Measurements from ENCODE around the gene WDFY3. TPM values are rescaled to one million over a fixed set of nuclear protein-coding genes. Genes with fewer than 3 reads are reported as not detected.

Gene WDFY3
- total and polyA plus RNA-seq, 3 experiments from 2014 or later: 0.53 to 0.85 TPM; not detected in 1

- ChIA-PET CTCF (no interaction called here), POLR2A (no interaction called here)
- H3K27ac Mint-ChIP-seq: no peak overlapping the region
- peaks cover 0 to 1% of the 10 kb centered on the region in 2 donors for H3K27me3 Mint-ChIP-seq
- no peaks in the 10 kb centered on the region for H3K4me1 Mint-ChIP-seq
- no peak overlapping the region for H3K4me3 Mint-ChIP-seq
- H3K27me3 ChIP-seq (ENCODE audit: insufficient read depth, low read length, poor library complexity, severe bottlenecking): no peaks in the 10 kb centered on the region
- H3K4me1 ChIP-seq (ENCODE audit: insufficient read depth, low read length): no peaks in the 10 kb centered on the region
- no peaks in the 10 kb centered on the region for H3K9me3 ChIP-seq (ENCODE audit: low read length)
- H3K4me3 ChIP-seq (ENCODE audit: low read length): no peak overlapping the region
- no peaks in the 10 kb centered on the region for H3K36me3 ChIP-seq (ENCODE audit: insufficient read depth, low read length)
- peaks cover 0 to 2% (median 0%) of the 10 kb centered on the region in 3 donors for H3K36me3 Mint-ChIP-seq
- no peak overlapping the region for H3K27ac ChIP-seq (ENCODE audit: low read depth, low read length)
- DNase-seq: no peak
- H3K9me3 Mint-ChIP-seq: no peaks in the 10 kb centered on the region
Observed at GRCh38 chr4:84648178-84648577, 318.3 kb downstream of the WDFY3 start.

- peaks cover 0 to 1% of the 10 kb centered on the region in 2 donors for H3K27me3 Mint-ChIP-seq
Observed at GRCh38 chr4:84647312-84647884, 319.1 kb downstream of the WDFY3 start.

DNA sequence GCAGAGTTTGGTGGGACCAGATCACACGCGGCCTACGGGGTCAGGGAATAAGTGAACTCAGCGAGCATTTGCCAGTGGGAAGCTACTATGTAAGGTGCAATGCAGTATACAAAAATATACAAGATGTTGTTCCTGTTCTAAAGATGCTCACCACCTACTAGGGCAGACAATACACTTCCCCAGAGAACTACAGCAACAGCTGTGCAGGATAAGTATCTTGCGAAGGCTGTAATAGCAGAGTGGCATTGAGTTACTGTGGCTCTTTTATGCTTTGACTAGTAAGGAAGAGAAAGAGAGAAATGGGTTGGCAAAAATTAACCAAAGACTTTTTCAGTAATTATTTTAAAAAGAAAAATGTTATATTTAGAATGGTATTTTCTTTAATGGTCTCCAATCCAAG is 322.4 kb downstream of the WDFY3 start:
- POLR2A ChIA-PET: no interaction called here
- H3K27ac ChIP-seq (ENCODE audit: low read depth, low read length): no peak overlapping the region
- peaks cover 0 to 2% (median 0%) of the 10 kb centered on the region in 3 donors for H3K36me3 Mint-ChIP-seq
- no peaks in the 10 kb centered on the region for H3K9me3 Mint-ChIP-seq
- no peaks in the 10 kb centered on the region for H3K4me1 ChIP-seq (ENCODE audit: insufficient read depth, low read length)
- no peak for DNase-seq
- no peaks in the 10 kb centered on the region for H3K36me3 ChIP-seq (ENCODE audit: insufficient read depth, low read length)
- H3K4me1 Mint-ChIP-seq: no peaks in the 10 kb centered on the region
- no peak overlapping the region for H3K27ac Mint-ChIP-seq
- CTCF ChIA-PET: no interaction called here
- no peak overlapping the region for H3K4me3 ChIP-seq (ENCODE audit: low read length)
- no peak overlapping the region for H3K4me3 Mint-ChIP-seq
- H3K27me3 Mint-ChIP-seq: peaks cover 0 to 1% of the 10 kb centered on the region in 2 donors
- no peaks in the 10 kb centered on the region for H3K27me3 ChIP-seq (ENCODE audit: insufficient read depth, low read length, poor library complexity, severe bottlenecking)
- no peaks in the 10 kb centered on the region for H3K9me3 ChIP-seq (ENCODE audit: low read length)

More at GRCh38 chr4:84647312-84647884, 319.1 kb downstream of the WDFY3 start:
- no peaks in the 10 kb centered on the region for H3K9me3 Mint-ChIP-seq
- H3K36me3 ChIP-seq (ENCODE audit: insufficient read depth, low read length): no peaks in the 10 kb centered on the region
- H3K36me3 Mint-ChIP-seq: peaks cover 0 to 2% (median 0%) of the 10 kb centered on the region in 3 donors
- no peaks in the 10 kb centered on the region for H3K4me1 Mint-ChIP-seq
- DNase-seq: no peak
- ChIA-PET POLR2A (no interaction called here), CTCF (no interaction called here)
- H3K4me1 ChIP-seq (ENCODE audit: insufficient read depth, low read length): no peaks in the 10 kb centered on the region
- no peak overlapping the region for H3K4me3 Mint-ChIP-seq
- no peak overlapping the region for H3K4me3 ChIP-seq (ENCODE audit: low read length)
- H3K27ac Mint-ChIP-seq: no peak overlapping the region
- no peaks in the 10 kb centered on the region for H3K27me3 ChIP-seq (ENCODE audit: insufficient read depth, low read length, poor library complexity, severe bottlenecking)
- H3K9me3 ChIP-seq (ENCODE audit: low read length): no peaks in the 10 kb centered on the region
- no peak overlapping the region for H3K27ac ChIP-seq (ENCODE audit: low read depth, low read length)

GRCh38 chr4:84639145-84639544 is 327.3 kb downstream of the WDFY3 start:
- Mint-ChIP-seq H3K9me3 (peaks cover 0 to 4% (median 0%) of the 10 kb centered on the region in 5 donors), H3K4me3 (no peak overlapping the region), H3K27me3 (no peaks in the 10 kb centered on the region), H3K27ac (no peak overlapping the region), H3K4me1 (no peaks in the 10 kb centered on the region), H3K36me3 (peaks cover 0 to 4% (median 1%) of the 10 kb centered on the region in 3 donors)
- Histone ChIP-seq H3K4me1 (ENCODE audit: insufficient read depth, low read length) (no peaks in the 10 kb centered on the region), H3K27me3 (ENCODE audit: insufficient read depth, low read length, poor library complexity, severe bottlenecking) (no peaks in the 10 kb centered on the region), H3K36me3 (ENCODE audit: insufficient read depth, low read length) (no peaks in the 10 kb centered on the region), H3K27ac (ENCODE audit: low read depth, low read length) (no peak overlapping the region), H3K9me3 (ENCODE audit: low read length) (no peaks in the 10 kb centered on the region), H3K4me3 (ENCODE audit: low read length) (no peak overlapping the region)
- CTCF ChIA-PET: no interaction called here
- no peak for DNase-seq
- POLR2A ChIA-PET: no interaction called here

- DNase-seq: no peak
- Mint-ChIP-seq H3K9me3 (peaks cover 0 to 4% (median 0%) of the 10 kb centered on the region in 5 donors), H3K4me1 (no peaks in the 10 kb centered on the region), H3K36me3 (peaks cover 0 to 4% (median 1%) of the 10 kb centered on the region in 3 donors), H3K4me3 (no peak overlapping the region), H3K27ac (no peak overlapping the region), H3K27me3 (no peaks in the 10 kb centered on the region)
- Histone ChIP-seq H3K4me1 (ENCODE audit: insufficient read depth, low read length) (no peaks in the 10 kb centered on the region), H3K9me3 (ENCODE audit: low read length) (no peaks in the 10 kb centered on the region), H3K36me3 (ENCODE audit: insufficient read depth, low read length) (no peaks in the 10 kb centered on the region), H3K27me3 (ENCODE audit: insufficient read depth, low read length, poor library complexity, severe bottlenecking) (no peaks in the 10 kb centered on the region), H3K27ac (ENCODE audit: low read depth, low read length) (no peak overlapping the region), H3K4me3 (ENCODE audit: low read length) (no peak overlapping the region)
- ChIA-PET CTCF (no interaction called here), POLR2A (no interaction called here)
Observed at GRCh38 chr4:84638092-84638491, 328.4 kb downstream of the WDFY3 start.

GRCh38 chr4:84634961-84635360 is 331.5 kb downstream of the WDFY3 start:
- CTCF ChIA-PET: no interaction called here
- no peaks in the 10 kb centered on the region for H3K36me3 ChIP-seq (ENCODE audit: insufficient read depth, low read length)
- Mint-ChIP-seq H3K36me3 (peaks cover 0 to 4% (median 1%) of the 10 kb centered on the region in 3 donors), H3K27me3 (peaks cover 0 to 2% of the 10 kb centered on the region in 2 donors), H3K4me1 (no peaks in the 10 kb centered on the region), H3K9me3 (peaks cover 0 to 7% (median 0%) of the 10 kb centered on the region in 5 donors), H3K27ac (no peak overlapping the region), H3K4me3 (no peak overlapping the region)
- no peaks in the 10 kb centered on the region for H3K27me3 ChIP-seq (ENCODE audit: insufficient read depth, low read length, poor library complexity, severe bottlenecking)
- no peaks in the 10 kb centered on the region for H3K4me1 ChIP-seq (ENCODE audit: insufficient read depth, low read length)
- no peak overlapping the region for H3K27ac ChIP-seq (ENCODE audit: low read depth, low read length)
- POLR2A ChIA-PET: no interaction called here
- H3K9me3 ChIP-seq (ENCODE audit: low read length): no peaks in the 10 kb centered on the region
- H3K4me3 ChIP-seq (ENCODE audit: low read length): no peak overlapping the region
- no peak for DNase-seq

GRCh38 chr4:84632092-84632491 is 334.4 kb downstream of the WDFY3 start:
- H3K4me1 Mint-ChIP-seq: no peaks in the 10 kb centered on the region
- POLR2A ChIA-PET: no interaction called here

DNA sequence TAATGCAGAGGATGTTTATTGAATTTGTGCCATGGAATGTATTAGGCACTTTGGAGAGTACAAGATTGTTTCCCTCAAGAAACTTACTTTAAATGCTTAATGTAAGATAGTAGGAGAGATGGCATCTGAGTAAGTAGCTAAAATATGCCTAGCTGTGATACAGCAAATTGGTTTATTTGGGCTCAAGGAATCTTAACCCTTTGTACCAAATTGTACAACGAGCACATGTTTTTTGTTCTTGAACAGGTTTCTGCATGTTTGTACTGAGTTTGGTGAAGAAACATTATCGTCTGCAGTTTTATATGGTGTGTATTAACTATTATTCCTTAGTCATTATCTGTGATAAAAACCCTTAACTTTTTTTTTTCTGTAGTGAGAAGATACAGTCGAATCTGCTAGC is 334.9 kb downstream of the WDFY3 start:
- H3K4me3 ChIP-seq (ENCODE audit: low read length): no peak overlapping the region
- Mint-ChIP-seq H3K27ac (no peak overlapping the region), H3K27me3 (peaks cover 0 to 2% of the 10 kb centered on the region in 2 donors), H3K4me1 (no peaks in the 10 kb centered on the region), H3K36me3 (peaks cover 0 to 4% (median 1%) of the 10 kb centered on the region in 3 donors), H3K4me3 (no peak overlapping the region), H3K9me3 (peaks cover 0 to 7% (median 0%) of the 10 kb centered on the region in 5 donors)
- no peaks in the 10 kb centered on the region for H3K27me3 ChIP-seq (ENCODE audit: insufficient read depth, low read length, poor library complexity, severe bottlenecking)
- no peaks in the 10 kb centered on the region for H3K9me3 ChIP-seq (ENCODE audit: low read length)
- H3K27ac ChIP-seq (ENCODE audit: low read depth, low read length): no peak overlapping the region
- DNase-seq: no peak
- ChIA-PET CTCF (no interaction called here), POLR2A (no interaction called here)
- no peaks in the 10 kb centered on the region for H3K36me3 ChIP-seq (ENCODE audit: insufficient read depth, low read length)
- H3K4me1 ChIP-seq (ENCODE audit: insufficient read depth, low read length): no peaks in the 10 kb centered on the region

More at GRCh38 chr4:84632092-84632491, 334.4 kb downstream of the WDFY3 start:
- Histone ChIP-seq H3K4me1 (ENCODE audit: insufficient read depth, low read length) (no peaks in the 10 kb centered on the region), H3K27me3 (ENCODE audit: insufficient read depth, low read length, poor library complexity, severe bottlenecking) (no peaks in the 10 kb centered on the region), H3K27ac (ENCODE audit: low read depth, low read length) (no peak overlapping the region), H3K9me3 (ENCODE audit: low read length) (no peaks in the 10 kb centered on the region), H3K4me3 (ENCODE audit: low read length) (no peak overlapping the region), H3K36me3 (ENCODE audit: insufficient read depth, low read length) (no peaks in the 10 kb centered on the region)
- Mint-ChIP-seq H3K4me3 (no peak overlapping the region), H3K27me3 (peaks cover 0 to 2% of the 10 kb centered on the region in 2 donors), H3K36me3 (peaks cover 0 to 4% (median 1%) of the 10 kb centered on the region in 3 donors), H3K27ac (no peak overlapping the region), H3K9me3 (peaks cover 0 to 7% (median 0%) of the 10 kb centered on the region in 5 donors)
- DNase-seq: no peak
- CTCF ChIA-PET: no interaction called here

All from CD8-positive, alpha-beta memory T cell (primary cell).